ENCODE data around the gene BCKDK. TPM values are rescaled to one million over a fixed set of nuclear protein-coding genes. Genes with fewer than 3 reads are reported as not detected.
A peak's percentile ranks its signal among the peaks of the same experiment; 100 is the strongest.

The BCKDK gene
- 57.9 TPM for polyA plus RNA-seq (2012; ENCODE audit: insufficient read depth, insufficient read length)

DNA sequence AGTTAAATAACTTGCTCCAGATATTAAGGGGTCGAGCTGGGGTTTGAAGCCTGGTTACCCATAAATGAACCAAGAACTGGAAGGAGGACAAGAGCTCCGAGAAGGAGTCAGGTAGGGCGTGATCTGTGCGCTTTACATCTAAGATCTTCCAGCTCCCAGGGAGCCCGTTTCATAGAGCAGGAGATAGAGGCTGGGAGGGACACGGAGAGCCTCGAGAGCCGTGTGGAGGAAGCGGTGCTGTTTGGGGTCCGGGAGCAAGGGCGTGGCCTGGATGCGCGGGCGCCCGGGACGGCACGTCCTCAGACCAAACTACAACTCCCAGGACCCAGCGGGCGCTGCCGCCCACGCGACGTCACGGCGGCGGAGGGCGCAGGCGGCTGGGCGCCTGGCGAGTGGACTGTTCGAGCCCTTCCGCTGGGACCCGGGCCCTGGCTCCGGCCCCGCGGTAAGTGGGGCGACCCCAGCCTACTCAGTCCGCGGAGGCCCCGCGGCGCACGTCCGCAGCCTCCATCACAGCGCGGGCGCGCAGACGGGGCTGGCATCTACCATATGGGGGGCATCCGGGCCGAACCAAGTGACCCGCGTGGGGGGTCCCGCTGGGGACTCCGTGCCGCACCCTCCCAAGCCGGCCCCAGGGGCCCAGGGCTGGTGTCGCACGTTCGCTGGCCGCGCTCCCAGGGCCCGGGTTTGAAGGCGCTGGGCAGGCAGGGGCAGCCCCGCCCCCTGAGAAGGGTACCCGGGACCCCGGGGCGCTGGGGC, at the start of gene BCKDK:
BCKDK (plus strand) TSS at position 352 of the 759 bp plus-strand sequence. CDS start 838 bp downstream, outside the sequence.
- peak within 1 kb of the TSS; percentile 69 for H3K4me3 ChIP-seq (ENCODE audit: low read length)
- DNase-seq (ENCODE audit: low read depth, low spot score) = peak; percentile 63

DNA sequence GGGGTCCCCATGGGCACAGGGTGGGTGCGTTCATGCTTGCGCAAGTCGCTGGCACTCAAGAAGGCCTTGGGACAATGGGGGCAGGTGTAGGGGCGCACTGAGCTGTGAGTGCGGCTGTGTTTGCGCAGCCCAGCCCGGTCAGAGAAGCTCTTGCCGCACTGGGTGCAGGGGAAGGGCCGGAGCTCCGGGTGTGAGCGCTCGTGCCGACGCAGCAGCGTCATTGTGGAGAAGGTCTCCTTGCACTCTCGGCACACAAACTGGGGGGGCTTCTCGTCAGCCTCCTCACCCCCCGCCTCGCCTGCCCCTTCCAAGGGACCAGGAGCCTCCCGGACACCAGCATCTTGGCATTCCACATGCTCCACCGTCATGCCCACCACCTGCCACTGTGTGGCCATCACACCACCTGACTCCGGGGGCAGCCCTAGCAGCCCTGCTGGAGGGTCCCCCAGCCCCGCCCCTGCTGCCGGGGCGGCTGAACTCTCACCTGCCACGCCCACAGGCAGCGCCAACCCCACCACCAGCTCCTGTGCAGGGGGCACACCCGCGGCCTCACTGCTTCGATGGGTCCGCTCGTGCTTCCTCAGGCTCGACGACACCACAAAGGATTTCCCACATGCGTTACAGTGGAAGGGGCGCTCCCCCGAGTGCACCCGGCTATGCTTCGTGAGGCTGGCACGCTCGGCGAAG, 46.9 kb upstream of the BCKDK start:
- DNase-seq (ENCODE audit: low read depth, low spot score) = no peak
- H3K4me3 ChIP-seq (ENCODE audit: low read length) = no peak overlapping the region

DNA sequence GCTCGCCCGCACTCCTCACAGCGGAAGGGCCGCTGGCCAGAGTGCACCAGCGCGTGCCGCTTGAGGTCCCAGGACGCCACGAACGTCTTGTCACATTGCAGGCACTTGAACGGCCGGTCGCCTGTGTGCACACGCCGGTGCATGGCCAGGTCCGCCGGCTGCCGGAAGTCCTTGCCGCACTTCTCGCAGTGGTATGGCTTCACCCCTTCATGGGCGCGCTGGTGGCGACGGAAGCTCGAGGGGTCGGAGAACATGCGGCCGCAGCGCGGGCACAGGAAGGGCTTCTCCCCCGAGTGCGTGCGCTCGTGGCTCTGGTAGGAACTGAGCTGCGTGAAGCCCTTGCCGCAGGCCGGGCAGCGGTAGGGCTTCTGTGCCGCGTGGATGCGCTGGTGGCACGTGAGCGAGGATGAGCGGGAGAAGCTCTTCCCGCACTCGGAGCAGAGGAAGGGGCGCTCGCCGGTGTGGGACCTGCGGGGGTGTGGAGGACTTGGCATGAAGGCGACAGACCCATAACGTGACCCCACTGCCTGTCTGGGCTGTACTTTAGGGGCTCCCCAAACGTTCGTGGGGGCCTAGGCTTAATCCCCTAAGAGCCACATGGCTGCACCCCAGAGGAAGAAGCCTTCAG, 46.3 kb upstream of the BCKDK start:
- no peak for DNase-seq (ENCODE audit: low read depth, low spot score)
- no peak overlapping the region for H3K4me3 ChIP-seq (ENCODE audit: low read length)

DNA sequence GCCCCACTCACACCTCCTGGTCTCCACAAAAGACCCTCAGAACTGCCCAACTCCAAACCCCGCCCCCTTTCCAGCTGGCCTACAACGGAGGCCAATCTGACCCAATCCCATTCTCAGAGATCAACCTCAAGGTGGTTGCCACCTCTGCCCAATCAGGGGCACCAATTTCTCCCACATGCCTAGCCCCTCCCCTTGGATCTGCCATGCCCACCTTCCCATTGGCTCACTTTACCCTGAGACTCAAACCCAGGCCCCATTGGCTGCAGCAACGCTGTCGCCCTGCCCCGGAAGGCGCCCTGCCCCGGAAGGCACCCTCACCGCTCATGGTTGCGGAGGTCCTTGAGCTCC, 44.7 kb upstream of the BCKDK start:
- H3K4me3 ChIP-seq (ENCODE audit: low read length) = no peak overlapping the region
- no peak for DNase-seq (ENCODE audit: low read depth, low spot score)

DNA sequence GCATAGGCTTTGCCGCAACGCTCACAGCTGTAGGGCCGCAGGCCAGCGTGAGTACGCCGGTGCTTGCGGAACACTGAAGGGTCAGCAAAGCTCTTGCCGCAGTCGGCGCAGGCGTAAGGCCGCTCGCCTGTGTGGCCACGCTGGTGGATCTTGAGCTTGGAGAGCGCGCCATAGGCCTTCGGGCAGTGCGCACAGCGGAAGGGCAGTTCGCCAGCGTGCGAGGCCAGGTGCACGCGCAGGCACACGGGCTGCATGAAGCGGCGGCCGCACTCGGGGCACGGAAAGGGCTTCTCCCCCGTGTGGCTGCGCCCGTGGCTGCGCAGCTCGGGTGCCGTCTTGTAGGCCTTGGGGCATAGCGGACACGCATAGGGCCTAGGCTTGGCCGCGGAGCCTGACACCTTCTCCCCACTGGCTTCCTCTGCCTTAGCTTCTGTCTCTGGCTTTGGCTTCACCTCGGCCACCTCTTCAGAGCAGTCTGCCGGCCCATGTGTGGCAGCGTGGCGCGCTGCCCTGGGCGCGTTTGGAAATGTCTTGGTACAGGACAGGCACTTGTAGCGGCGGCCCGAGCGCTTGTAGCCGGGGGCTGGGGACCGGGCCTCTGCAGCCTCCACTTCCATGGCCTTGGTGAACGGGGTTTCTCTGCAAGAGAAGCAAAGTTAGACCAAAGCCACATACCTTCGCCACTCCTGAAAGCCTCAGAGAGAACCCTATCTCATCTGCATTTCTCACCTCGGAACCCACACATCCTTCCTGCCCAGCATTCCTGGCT, 44.2 kb upstream of the BCKDK start:
- DNase-seq (ENCODE audit: low read depth, low spot score) = peak; percentile 69
- peak overlapping the region; percentile 15 for H3K4me3 ChIP-seq (ENCODE audit: low read length)

DNA sequence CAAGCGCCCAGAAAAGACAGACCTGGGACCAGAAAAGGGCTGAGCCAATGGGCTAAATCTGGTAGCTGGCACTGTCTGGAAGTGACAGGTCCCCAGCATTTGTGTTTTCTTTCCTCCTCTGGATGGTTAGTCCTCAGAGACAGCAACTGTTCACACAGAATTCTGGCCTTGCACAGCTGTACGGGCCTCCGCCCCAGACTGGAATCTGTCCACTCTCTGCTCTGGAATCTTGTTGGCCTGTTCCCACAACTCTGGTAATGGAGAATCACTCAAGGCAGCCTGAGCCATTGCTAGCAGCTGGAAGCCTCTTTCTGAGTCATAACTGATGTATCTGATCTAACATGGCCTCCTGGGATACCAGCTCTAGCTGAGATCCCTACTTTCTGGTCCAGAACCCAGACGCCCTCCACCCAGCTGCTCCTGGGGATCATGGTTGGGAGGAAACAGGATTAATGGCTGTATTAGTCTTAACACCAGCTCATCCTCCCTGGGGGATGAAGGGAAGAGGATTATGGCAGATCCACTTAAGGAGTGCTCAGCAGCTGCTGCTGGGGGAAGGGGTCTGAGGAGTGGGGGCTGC, 43.2 kb upstream of the BCKDK start:
- no peak overlapping the region; the same call in 1 of the 2 replicates for H3K4me3 ChIP-seq (ENCODE audit: low read length)
- DNase-seq (ENCODE audit: low read depth, low spot score) = no peak

DNA sequence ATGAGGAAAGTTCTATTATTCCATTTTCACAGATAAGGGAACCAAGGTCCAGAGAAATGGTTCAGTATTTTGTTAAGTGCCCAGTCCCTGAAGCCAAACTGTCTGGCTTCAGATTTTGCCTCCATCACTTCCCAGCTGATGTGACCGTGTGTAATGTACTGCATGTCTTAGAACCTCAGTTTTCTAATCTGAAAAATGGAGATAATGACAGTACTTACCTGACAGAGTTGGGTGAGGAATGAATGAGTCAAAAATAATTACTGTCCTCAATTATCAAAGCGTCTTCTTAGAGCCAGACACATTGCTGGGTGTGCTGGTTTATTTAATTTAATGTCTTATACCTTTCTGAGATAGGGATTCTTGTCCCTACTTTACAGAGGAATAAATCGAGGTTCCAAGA, 40.8 kb upstream of the BCKDK start:
- H3K4me3 ChIP-seq (ENCODE audit: low read length) = no peak overlapping the region
- DNase-seq (ENCODE audit: low read depth, low spot score) = no peak

DNA sequence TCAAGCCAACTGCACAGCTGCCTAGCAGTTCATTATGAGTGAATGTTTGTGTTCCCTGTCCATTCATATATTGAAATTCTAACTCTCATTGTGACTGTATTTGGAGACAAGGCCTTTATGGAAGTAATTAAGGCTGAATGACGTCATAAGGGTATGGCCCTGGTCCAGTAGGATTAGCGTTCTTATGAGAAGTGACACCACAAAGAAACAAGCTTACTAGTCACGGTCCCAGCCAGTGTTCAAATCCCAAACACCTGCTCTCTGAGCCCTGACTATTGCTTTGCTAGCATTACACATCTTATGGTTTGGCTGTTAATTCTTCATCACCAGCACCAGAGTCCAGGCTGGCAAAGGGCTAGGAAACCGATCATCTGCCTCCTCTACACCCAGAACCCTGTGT, 36.3 kb upstream of the BCKDK start:
- DNase-seq (ENCODE audit: low read depth, low spot score) = no peak
- peak overlapping the region; percentile 98 for H3K4me3 ChIP-seq (ENCODE audit: low read length)

DNA sequence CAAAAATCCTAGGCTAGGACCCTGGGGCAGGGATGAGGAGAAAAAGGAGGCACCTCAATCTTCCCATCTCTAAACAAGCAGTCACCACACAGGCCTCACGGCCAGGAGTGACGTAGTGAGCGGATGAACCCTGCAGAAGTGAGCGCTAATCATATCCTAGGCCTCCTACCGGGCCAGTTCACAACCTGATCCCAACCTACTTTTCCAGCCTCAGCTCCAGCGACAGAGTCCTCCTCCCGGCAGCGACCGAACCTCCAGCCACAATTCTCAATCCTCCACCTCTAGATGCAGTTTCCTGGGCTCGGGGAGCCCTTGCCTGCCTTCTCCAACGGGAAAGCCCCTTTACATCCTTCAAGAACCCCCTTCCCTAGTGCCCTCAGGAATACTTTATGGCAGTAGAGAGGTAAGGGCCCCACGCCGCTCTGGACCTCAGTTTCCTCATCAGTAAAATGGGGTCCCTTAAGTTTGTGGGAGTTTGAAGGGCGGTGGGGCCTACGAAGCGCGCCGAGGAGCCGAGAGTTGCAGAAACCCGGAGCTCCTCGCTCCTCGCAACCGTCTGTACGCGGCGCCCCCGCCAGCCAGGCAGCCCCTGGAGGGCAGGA, 35.5 kb upstream of the BCKDK start:
- peak; percentile 45 for DNase-seq (ENCODE audit: low read depth, low spot score)
- peak overlapping the region; percentile 98 for H3K4me3 ChIP-seq (ENCODE audit: low read length)

DNA sequence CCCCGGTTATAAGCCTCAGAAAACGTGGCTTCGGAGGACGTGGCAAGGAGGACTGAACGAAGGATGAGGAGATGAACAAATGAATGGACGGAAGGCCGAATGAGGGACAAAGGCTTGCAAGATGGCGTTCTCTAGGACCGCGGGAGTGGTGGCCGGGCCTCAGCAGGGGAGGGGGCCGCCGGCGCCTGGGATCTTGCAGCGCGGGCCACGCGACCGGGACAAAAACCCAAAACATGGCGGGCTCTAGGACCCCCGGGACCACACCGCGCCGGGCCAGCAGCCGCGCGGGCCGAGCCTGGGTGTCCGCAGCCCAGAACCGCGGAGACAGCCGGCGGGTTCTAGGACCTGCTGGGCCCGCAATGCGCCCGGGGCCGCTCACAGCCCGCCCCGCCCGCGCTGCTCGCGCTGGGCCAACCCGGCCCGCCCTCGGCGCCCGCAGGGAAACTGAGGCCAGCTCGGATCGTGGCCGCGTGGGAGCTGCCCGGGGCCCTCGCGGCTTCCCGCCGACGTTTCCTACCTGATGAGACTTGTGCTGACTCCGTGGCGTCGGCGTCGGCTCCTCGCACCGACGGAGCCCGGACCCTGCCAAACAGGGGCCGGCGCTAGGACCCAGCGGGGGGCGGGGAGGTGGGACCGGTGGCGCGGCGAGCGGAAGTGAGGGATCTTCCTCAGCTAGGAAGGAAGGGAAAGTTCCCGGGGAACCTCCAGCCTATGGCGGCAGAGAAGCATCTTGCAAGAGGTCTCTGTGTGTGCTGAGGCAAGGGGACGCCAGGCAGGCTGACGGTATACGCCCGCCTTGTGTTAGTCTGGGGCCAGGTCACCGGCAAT, 34.8 kb upstream of the BCKDK start:
- peak; percentile 82 for DNase-seq (ENCODE audit: low read depth, low spot score)
- H3K4me3 ChIP-seq (ENCODE audit: low read length) = peak overlapping the region; percentile 98

DNA sequence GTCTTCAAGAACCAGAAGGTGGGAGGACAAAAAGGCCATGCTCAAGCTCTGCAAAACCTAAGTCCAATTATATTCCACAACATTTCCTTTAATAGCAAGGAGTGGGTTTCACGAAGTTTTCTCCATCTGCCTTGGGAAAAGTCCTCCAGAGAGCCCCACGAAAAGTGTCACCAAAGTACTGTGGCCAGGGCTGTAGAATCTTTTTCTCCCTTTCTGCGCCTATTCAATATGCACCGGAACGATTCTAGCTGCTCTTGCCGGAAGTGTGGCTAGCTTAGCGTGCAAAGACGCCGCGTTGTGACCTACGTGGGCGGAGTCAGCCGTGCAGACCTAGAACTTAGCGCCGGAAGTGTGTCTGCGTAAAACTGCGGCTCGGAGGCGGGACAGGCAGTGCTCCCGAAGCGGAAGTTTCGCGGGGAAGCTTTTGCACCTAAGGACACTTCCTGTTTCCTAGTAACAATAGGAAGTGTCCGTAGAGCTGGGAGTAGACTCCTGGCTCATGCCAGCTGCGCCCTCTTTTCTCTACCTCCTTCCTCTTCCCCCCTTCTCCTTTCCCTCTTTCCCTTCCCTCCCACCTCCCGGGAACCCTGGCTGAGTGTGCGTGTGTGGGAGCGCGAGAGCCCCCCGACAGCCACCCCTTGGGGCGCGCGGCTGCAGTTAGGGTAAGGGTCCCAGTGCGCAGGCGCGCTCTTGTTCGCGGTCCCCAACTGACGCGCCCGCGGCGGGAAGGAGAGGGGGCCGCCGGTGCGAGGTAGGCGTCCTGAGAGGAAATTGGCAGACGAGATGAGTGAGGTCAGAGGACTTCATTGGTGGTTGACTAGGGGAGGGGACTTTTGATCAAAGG, 34.0 kb upstream of the BCKDK start, which contains the start of the genes ZNF646 and ZNF668:
ZNF646 (plus strand) TSS at position 453 of the 844 bp plus-strand sequence. CDS start 1,903 bp downstream, outside the sequence.
ZNF668 (minus strand) TSS at position 271 of the 844 bp plus-strand sequence. CDS start 9,781 bp downstream, outside the sequence.
- peak within 1 kb of the TSS; percentile 98 for H3K4me3 ChIP-seq (ENCODE audit: low read length)
- peak; percentile 99 for DNase-seq (ENCODE audit: low read depth, low spot score)

DNA sequence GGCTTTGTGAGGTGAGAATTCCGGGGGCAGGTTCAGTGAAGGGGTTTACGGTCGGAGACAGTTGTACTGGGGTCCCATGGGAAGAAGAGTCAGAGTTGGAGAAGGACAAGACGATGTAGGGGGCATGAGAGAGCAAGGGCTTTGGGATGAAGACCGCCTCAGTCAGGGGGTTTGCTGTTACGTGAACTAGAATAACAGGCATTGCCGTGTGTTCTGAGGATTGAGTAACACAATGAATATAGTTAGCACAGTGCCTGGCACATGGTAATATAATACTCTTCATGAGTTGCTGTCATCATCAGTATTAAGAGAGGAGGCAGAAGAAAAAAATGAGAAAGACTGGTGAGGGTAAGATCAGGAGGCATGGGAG, 33.4 kb upstream of the BCKDK start:
- H3K4me3 ChIP-seq (ENCODE audit: low read length) = peak overlapping the region; percentile 98
- no peak for DNase-seq (ENCODE audit: low read depth, low spot score)

DNA sequence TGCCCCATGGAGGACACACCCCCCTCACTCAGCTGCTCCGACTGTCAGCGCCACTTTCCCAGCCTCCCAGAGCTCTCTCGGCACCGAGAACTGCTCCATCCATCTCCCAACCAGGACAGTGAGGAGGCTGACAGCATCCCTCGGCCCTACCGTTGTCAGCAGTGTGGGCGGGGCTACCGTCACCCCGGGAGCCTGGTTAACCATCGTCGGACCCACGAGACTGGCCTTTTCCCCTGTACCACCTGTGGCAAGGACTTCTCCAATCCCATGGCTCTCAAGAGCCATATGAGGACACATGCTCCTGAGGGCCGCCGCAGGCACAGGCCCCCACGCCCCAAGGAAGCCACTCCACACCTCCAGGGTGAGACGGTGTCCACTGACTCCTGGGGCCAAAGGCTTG, 31.9 kb upstream of the BCKDK start:
- no peak for DNase-seq (ENCODE audit: low read depth, low spot score)

DNA sequence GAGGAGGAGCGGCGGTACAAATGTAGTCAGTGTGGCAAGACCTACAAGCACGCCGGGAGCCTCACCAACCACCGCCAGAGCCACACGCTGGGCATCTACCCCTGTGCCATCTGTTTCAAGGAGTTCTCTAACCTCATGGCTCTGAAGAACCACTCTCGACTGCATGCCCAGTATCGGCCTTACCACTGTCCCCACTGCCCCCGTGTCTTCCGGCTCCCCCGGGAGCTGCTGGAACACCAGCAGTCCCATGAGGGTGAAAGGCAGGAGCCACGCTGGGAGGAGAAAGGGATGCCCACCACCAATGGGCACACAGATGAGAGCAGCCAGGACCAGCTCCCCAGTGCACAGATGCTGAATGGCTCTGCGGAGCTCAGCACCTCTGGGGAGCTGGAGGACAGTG, 31.2 kb upstream of the BCKDK start:
- no peak overlapping the region for H3K4me3 ChIP-seq (ENCODE audit: low read length)
- DNase-seq (ENCODE audit: low read depth, low spot score) = no peak

More for the DNA sequence above, 31.9 kb upstream of the BCKDK start:
- no peak overlapping the region for H3K4me3 ChIP-seq (ENCODE audit: low read length)

DNA sequence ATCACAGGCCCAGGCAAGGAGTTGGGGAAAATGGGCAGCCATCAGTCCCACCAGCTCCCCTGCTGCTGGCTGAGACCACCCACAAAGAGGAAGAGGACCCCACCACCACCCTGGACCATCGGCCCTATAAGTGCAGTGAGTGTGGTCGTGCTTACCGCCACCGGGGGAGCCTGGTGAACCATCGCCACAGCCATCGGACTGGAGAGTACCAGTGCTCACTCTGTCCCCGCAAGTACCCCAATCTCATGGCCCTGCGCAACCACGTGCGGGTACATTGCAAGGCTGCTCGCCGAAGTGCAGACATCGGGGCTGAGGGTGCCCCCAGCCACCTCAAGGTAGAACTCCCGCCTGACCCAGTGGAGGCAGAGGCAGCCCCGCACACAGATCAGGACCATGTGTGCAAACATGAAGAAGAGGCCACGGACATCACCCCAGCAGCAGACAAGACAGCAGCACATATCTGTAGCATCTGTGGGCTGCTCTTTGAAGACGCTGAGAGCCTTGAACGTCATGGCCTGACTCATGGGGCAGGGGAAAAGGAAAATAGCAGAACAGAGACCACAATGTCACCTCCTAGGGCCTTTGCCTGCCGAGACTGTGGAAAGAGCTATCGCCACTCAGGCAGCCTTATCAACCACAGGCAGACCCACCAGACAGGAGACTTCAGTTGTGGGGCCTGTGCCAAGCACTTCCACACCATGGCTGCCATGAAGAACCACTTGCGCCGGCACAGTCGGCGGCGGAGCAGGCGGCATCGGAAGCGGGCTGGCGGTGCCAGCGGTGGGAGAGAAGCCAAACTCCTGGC, 30.4 kb upstream of the BCKDK start:
- H3K4me3 ChIP-seq (ENCODE audit: low read length) = no peak overlapping the region

More for the DNA sequence above, 30.4 kb upstream of the BCKDK start:
- no peak for DNase-seq (ENCODE audit: low read depth, low spot score)
